ENCODE measurements around the gene CUX1. TPM values are rescaled to one million over a fixed set of nuclear protein-coding genes. Genes with fewer than 3 reads are reported as not detected.
"Not testable (repeated sequence)": the region's sequence is repeated elsewhere in the genome, so short reads cannot be mapped to it uniquely, and the experiment has no call there.

CUX1 gene
- total RNA-seq, 1 donor from 2014 or later: 50.6 TPM

GRCh38 chr7:101885597-101885955 lies 68.2 kb downstream of the CUX1 start:
- H3K27me3 ChIP-seq (ENCODE audit: insufficient read depth, low read length): no peaks in the 10 kb centered on the region
- H3K36me3 ChIP-seq (ENCODE audit: insufficient read depth, low read length): no peaks in the 10 kb centered on the region
- no peak overlapping the region for H3K9ac ChIP-seq (ENCODE audit: low read length)
- H3K9me3 ChIP-seq (ENCODE audit: insufficient read depth, low read depth, low read length): no peaks in the 10 kb centered on the region
- peaks cover 53% of the 10 kb centered on the region for H3K79me2 ChIP-seq (ENCODE audit: insufficient read depth, low read length)
- no peak overlapping the region for H3K4me3 Mint-ChIP-seq (ENCODE audit: unreplicated experiment)
- H3K27ac ChIP-seq (ENCODE audit: low read depth, low read length): no peak overlapping the region
- no peak for FAIRE-seq
- peaks cover 32% of the 10 kb centered on the region for H4K20me1 ChIP-seq (ENCODE audit: insufficient read depth, low read length)
- no peak overlapping the region for H3K27ac Mint-ChIP-seq (ENCODE audit: unreplicated experiment)
- peaks cover 3% of the 10 kb centered on the region for H3K36me3 Mint-ChIP-seq (ENCODE audit: low read depth, unreplicated experiment)
- H2AFZ ChIP-seq (ENCODE audit: low read depth, low read length): no peak overlapping the region
- H3K4me3 ChIP-seq (ENCODE audit: insufficient read depth, low read depth, low read length): no peak overlapping the region
- no peaks in the 10 kb centered on the region for H3K9me3 Mint-ChIP-seq (ENCODE audit: unreplicated experiment)
- no peak for DNase-seq (ENCODE audit: low read depth)
- H3K4me1 ChIP-seq (ENCODE audit: insufficient read depth, low read length): peaks cover 26% of the 10 kb centered on the region
- no peak for TF ChIP-seq CTCF (IDR thresholded peaks at IDR 0.05; ENCODE audit: insufficient read depth, low read depth, low read length)
- TF ChIP-seq EZH2 (IDR thresholded peaks at IDR 0.05; ENCODE audit: insufficient read depth, low read length): no peak
- H3K27me3 Mint-ChIP-seq (ENCODE audit: low read depth, unreplicated experiment): no peaks in the 10 kb centered on the region
- no peak overlapping the region for H3K4me2 ChIP-seq (ENCODE audit: low read length)
- peaks cover 38% of the 10 kb centered on the region for H3K4me1 Mint-ChIP-seq (ENCODE audit: low read depth, unreplicated experiment)

GRCh38 chr7:101887352-101887751 lies 69.9 kb downstream of the CUX1 start:
- not testable (repeated sequence) for H3K27ac ChIP-seq (ENCODE audit: low read depth, low read length)

GRCh38 chr7:101888564-101888963 lies 71.1 kb downstream of the CUX1 start:
- H3K4me3 ChIP-seq (ENCODE audit: insufficient read depth, low read depth, low read length); H3K9me3 Mint-ChIP-seq (ENCODE audit: unreplicated experiment); H3K36me3 Mint-ChIP-seq (ENCODE audit: low read depth, unreplicated experiment); H3K27ac ChIP-seq (ENCODE audit: low read depth, low read length); H3K4me1 ChIP-seq (ENCODE audit: insufficient read depth, low read length); H3K27ac Mint-ChIP-seq (ENCODE audit: unreplicated experiment); H3K27me3 Mint-ChIP-seq (ENCODE audit: low read depth, unreplicated experiment); H3K4me2 ChIP-seq (ENCODE audit: low read length); FAIRE-seq; DNase-seq (ENCODE audit: low read depth); H3K27me3 ChIP-seq (ENCODE audit: insufficient read depth, low read length); H3K9ac ChIP-seq (ENCODE audit: low read length); H2AFZ ChIP-seq (ENCODE audit: low read depth, low read length); H3K4me3 Mint-ChIP-seq (ENCODE audit: unreplicated experiment); H3K36me3 ChIP-seq (ENCODE audit: insufficient read depth, low read length); H3K9me3 ChIP-seq (ENCODE audit: insufficient read depth, low read depth, low read length): not testable (repeated sequence)
- peaks cover 72% of the 10 kb centered on the region for H3K79me2 ChIP-seq (ENCODE audit: insufficient read depth, low read length)
- peaks cover 21% of the 10 kb centered on the region for H3K4me1 Mint-ChIP-seq (ENCODE audit: low read depth, unreplicated experiment)
- peaks cover 55% of the 10 kb centered on the region for H4K20me1 ChIP-seq (ENCODE audit: insufficient read depth, low read length)

More at GRCh38 chr7:101887352-101887751, 69.9 kb downstream of the CUX1 start:
- H2AFZ ChIP-seq (ENCODE audit: low read depth, low read length); H3K4me3 ChIP-seq (ENCODE audit: insufficient read depth, low read depth, low read length); H3K9me3 Mint-ChIP-seq (ENCODE audit: unreplicated experiment); H3K9me3 ChIP-seq (ENCODE audit: insufficient read depth, low read depth, low read length); H3K36me3 ChIP-seq (ENCODE audit: insufficient read depth, low read length); H3K27me3 ChIP-seq (ENCODE audit: insufficient read depth, low read length); H3K9ac ChIP-seq (ENCODE audit: low read length); H3K27ac Mint-ChIP-seq (ENCODE audit: unreplicated experiment); H3K4me2 ChIP-seq (ENCODE audit: low read length); FAIRE-seq; H3K4me3 Mint-ChIP-seq (ENCODE audit: unreplicated experiment); DNase-seq (ENCODE audit: low read depth); H3K4me1 ChIP-seq (ENCODE audit: insufficient read depth, low read length); H3K27me3 Mint-ChIP-seq (ENCODE audit: low read depth, unreplicated experiment); H3K36me3 Mint-ChIP-seq (ENCODE audit: low read depth, unreplicated experiment): not testable (repeated sequence)
- H4K20me1 ChIP-seq (ENCODE audit: insufficient read depth, low read length): peaks cover 48% of the 10 kb centered on the region
- peaks cover 28% of the 10 kb centered on the region for H3K4me1 Mint-ChIP-seq (ENCODE audit: low read depth, unreplicated experiment)
- peaks cover 65% of the 10 kb centered on the region for H3K79me2 ChIP-seq (ENCODE audit: insufficient read depth, low read length)

Data from astrocyte (in vitro differentiated cells and primary cell).